SIG-M5 treated with dmso at 0.1 percent for 504 hours (cell line): ENCODE results near the gene TRIP4.
"Not testable (repeated sequence)": the region's sequence is repeated elsewhere in the genome, so short reads cannot be mapped to it uniquely, and the experiment has no call there.

Experiments
- DNase-seq: peaks from one replicate; lab custom pipeline; 2025; ENCODE audit not compliant: unreplicated experiment; lab: John Stamatoyannopoulos, UW

Gene TRIP4

GRCh38 chr15:64478863-64479262 lies 91.2 kb downstream of the TRIP4 start:
- no peak for DNase-seq

DNA sequence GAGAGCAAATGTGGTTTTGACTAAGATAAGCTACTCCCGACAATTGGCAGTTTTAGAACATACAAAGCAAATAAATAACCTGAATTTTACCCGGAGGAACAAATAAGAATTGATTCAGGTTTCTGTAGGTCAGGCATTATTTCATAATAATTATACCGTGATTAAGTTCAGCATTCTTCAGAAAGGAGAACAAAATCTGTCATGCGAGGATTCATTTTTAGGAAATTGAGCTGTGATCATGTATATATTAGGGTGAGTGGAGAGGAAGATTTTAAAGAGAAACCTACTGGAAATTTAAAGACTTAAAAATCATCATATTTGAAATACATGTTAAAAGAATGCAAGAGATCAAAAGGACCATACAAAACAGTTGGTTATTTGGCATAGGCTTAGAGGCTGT lies 93.3 kb downstream of the TRIP4 start:
- DNase-seq: no peak

- no peak for DNase-seq
Observed at GRCh38 chr15:64483749-64484148, 96.1 kb downstream of the TRIP4 start.

DNA sequence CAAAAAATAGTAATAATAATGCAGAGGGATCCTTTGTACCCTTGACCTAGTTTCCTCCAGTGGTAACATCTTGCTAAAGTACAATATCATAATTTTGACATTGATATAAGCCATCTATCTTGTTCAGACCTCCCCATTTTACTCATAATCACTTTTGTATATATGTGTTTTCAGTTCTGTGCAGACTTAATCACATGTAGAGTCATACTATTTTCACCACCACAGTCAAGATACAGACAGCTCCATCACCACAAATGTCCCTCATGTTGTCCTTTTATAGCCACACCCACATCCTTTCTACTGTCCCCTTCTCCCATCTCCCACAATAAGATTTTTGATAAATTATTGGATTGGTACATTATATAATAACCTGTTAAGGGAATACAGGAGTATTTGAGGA lies 98.2 kb downstream of the TRIP4 start:
- DNase-seq: no peak

- no peak for DNase-seq
Observed at GRCh38 chr15:64490598-64491259, 103.1 kb downstream of the TRIP4 start.

DNA sequence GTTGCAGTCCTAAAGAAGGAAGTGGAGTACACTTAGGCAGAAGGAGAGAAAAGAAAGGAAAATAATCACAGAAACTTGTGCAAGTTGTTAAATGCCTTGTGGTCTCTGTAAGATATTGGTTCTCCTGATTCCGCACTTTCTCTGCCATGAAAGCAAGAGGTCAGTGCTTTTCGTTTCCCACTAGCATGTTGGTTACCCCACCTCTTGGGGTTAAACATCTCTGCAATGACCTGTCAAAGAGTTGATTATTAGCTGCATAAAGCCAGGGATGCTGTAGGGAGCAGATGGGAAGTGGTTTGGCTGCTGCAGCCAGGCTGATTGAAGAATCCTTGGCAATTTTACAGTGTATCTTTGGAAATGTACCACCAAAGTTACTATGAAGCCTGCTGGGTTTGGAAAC lies 106.0 kb downstream of the TRIP4 start:
- DNase-seq: no peak

DNA sequence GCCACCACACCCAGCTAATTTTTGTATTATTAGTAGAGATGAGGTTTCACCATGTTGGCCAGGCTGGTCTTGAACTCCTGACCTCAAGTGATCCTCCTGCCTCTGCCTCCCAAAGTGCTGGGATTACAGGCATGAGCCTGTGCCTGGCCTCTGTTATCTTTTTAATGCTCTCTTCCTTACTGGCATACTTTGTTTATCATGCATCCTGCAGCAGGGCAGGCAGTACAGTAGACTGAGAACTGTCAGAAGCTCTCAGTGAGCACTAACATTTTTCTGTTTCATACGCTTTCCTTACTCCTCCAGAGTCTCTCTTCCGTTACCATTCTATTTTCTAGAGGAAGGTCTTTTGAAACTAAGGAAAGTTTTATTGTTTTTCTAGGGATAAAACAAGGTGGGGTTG lies 108.3 kb downstream of the TRIP4 start:
- not testable (repeated sequence) for DNase-seq

DNA sequence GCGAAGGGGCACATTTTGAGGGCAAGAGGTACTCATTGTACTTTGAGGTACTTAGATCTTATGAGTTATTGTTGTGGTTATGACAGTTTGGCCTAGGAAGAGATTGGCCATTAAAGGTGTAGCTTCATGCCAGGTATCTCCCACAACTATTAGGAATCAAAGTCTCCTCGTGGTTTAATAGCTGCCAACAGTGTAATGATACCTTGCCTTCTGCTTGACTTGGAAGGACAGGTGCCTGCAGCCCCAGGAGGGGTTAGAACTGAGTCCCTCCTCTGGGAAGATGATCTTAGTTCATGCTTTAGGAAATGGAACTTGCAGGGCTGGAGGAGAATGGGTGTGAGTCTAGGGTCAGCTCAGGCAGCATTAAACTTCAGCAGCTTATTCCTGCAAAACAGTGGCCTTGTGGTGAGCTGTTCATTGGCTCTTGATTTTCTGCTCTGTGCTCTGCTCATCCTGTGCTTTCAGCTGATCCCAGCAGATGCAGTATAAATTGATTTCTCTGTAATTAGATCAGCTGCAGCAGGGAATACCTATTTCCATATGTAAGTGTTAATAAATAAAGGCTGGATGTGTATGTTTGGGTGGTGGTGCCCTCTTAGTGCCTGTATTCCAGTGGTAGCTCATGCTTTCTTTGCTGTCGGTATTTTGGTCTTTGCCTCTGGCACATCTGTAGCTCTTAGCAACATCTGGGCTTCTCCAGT lies 113.2 kb downstream of the TRIP4 start:
- no peak for DNase-seq

- no peak for DNase-seq
Observed at GRCh38 chr15:64501396-64501715, 113.7 kb downstream of the TRIP4 start.

- no peak for DNase-seq
Observed at GRCh38 chr15:64502151-64502550, 114.5 kb downstream of the TRIP4 start.

GRCh38 chr15:64502551-64502950 lies 114.9 kb downstream of the TRIP4 start:
- no peak for DNase-seq

GRCh38 chr15:64503197-64503596 lies 115.6 kb downstream of the TRIP4 start:
- no peak for DNase-seq

GRCh38 chr15:64503640-64504039 lies 116.0 kb downstream of the TRIP4 start:
- DNase-seq: no peak
